VCaP (cell line): ENCODE results near the gene IL17RD.

Source experiments
- H3K27ac ChIP-seq: fragments of 450-650 bp; 2 replicates; pipeline ENCODE4 v1.5.1; 2017
- TF ChIP-seq, protein P1 (sequence below): fragments of 450-650 bp; conservative IDR thresholded peaks from 2 replicates; pipeline ENCODE4 v1.5.1; 2017; ENCODE audit warnings: mild to moderate bottlenecking, moderate library complexity

IL17RD gene

DNA sequence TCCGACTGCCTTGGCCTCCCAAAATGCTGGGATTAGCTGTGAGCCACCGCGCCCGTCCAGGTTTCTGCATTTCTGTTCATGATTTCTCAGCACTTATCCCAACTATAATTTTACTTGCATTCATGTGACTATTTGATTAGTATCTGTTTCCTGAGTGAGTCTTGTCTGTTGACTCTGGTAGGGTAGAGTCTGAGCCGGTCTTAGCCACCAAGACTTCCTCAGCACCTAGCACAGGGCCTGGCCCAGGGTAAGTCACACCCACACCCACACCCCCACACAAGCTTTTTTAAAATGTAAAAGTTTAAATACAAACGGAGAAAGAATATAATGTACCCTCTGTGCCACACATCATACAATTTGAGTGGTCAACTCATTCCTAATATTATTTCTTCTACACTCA, 107.8 kb downstream of the IL17RD start:
- H3K27ac ChIP-seq: no peak overlapping the region

DNA sequence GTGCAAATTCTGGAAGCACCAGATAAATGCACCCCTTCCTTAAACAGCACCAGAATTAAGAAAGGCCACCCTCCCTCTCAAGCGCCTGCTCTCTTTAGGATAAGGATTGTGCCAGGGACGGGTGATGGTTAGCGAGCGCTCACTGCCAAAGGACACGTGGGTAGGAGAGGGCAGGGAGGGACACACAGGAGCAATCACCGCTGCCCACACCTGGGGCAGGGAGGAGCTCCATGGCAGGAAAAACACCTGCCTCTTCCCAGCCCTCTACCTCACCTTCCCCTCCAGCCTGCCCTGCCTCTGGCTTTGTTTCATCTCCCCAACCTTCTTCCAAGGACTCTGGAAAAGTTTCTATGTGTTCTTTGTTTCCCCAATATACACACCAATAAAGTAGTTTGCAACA, 112.0 kb downstream of the IL17RD start:
- H3K27ac ChIP-seq: peak overlapping the region; percentile 12
- TF ChIP-seq, protein P1, sequence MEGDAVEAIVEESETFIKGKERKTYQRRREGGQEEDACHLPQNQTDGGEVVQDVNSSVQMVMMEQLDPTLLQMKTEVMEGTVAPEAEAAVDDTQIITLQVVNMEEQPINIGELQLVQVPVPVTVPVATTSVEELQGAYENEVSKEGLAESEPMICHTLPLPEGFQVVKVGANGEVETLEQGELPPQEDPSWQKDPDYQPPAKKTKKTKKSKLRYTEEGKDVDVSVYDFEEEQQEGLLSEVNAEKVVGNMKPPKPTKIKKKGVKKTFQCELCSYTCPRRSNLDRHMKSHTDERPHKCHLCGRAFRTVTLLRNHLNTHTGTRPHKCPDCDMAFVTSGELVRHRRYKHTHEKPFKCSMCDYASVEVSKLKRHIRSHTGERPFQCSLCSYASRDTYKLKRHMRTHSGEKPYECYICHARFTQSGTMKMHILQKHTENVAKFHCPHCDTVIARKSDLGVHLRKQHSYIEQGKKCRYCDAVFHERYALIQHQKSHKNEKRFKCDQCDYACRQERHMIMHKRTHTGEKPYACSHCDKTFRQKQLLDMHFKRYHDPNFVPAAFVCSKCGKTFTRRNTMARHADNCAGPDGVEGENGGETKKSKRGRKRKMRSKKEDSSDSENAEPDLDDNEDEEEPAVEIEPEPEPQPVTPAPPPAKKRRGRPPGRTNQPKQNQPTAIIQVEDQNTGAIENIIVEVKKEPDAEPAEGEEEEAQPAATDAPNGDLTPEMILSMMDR: no peak

More for the DNA sequence above, 107.8 kb downstream of the IL17RD start:
- TF ChIP-seq, protein P1: no peak

DNA sequence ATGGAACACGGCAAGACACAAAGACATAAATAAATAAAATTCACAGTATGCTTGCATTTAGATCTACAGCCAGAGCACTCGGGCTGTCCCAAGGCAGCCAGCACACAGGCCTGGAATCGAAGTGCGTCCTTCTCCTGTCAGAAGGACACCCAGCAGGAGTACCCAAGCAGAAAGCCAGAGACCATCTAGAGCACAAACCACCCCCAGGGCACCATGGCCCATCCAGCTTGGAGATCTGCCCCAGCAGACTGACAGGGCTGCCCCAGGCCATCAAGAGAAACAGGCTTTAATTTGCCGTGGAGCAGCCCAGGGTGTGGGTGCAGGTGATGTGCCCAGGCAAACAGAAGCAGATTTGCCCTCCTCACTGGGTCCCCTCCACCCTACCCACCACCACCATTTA, 112.5 kb downstream of the IL17RD start:
- H3K27ac ChIP-seq: peak overlapping the region; percentile 12; the same call in 1 of the 2 replicates
- TF ChIP-seq, protein P1: no peak

DNA sequence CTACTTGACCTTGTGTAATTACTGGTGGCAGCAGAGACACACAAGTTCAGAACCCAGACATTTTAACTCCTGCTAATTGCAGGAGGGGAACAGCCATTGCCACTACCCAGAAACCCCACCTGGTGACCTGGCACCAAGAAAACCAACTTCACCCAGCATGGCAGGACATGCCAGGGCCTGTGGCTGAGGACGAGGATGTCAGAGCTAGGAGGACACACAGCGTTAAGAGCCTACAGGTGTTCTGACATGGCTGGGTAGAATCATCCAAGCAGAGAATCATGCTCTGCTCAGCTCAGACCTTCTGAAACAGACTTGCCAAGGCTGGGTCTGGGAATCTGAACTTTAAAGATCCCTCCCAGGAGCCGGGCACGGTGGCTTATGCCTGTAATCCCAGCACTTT, 116.4 kb downstream of the IL17RD start:
- TF ChIP-seq, protein P1: no peak
- no peak overlapping the region for H3K27ac ChIP-seq

DNA sequence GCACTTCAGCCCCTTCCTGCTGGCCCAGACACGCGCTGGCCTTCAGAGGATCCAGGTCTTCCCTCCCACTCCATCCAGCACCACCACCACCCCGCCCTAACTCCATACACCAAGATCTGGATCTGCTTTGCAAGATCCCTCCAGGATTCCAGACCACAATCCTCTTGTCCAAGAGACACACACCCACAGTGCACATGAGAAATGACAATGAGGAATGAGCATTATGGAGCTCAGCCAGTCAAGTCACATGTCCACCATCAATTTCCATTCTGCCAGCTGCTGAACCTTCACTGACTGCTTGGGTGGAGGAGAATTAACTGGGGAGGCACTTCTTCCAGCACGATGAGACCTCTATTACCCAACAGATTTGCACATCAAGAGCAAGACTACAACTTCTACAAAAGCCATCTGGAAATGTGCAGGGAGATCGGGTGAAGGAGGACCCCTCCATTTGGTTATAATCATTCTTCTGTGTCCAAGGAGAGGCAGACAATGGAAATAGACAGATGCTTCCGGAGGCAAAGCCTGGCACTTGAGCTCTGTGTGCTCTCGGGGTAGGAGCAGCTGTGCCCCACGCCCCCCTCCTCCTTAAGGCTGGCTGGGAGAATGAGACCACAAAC, 117.0 kb downstream of the IL17RD start:
- TF ChIP-seq, protein P1: no peak
- H3K27ac ChIP-seq: no peak overlapping the region

DNA sequence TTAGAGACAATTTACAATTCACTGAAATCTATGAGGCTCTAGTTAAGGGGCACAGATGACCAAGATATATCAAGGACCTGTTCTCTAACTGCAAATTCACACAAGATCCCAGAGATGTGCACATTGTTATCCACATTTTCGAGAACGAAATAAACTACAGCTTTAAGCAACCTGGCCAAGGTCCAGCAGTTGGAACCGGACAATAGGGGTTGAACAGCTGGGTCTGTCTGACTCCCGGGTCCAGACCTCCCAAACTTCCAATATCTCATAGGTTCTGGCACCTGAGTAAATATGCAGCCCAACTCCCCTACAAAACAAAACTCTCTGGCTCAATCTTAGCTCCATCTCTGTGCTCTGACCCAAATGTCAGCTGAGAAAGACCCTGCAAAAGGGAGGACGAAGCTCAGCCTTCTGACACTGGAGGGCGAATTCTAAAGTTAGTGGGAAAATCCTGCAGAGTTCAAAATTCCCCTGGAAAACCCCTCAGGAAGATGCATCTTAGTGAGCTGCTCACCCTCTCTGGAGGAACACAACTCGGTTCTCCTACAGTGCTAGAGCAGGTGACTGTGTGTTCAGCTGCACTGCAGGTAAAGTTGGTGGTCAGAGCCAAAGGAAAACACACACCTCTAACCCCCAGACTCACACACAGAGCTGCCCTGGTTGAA, 118.9 kb downstream of the IL17RD start:
- TF ChIP-seq, protein P1: no peak
- H3K27ac ChIP-seq: no peak overlapping the region

DNA sequence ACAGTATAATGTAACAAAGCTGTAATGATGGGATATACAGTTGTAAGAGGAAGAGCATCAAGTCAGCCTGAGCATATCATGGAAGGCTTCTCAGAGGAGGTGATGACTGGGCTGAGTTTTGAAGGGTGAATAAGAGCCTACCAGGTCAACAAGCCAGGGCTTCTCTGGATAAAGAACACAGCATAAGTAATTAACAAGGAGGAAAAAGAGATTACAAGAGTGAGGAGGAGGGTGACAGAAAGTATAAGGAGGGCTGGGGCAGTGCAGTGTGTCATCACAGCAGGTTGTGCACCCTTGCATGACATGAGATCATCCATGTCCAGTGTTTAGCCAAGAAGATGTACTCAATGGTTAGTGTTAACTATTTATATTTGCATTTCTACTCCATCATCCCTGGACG, 121.6 kb downstream of the IL17RD start:
- H3K27ac ChIP-seq: no peak overlapping the region
- TF ChIP-seq, protein P1: no peak
